Mesenchymal stem cell (in vitro differentiated cells and primary cell): ENCODE results near the gene LDB1.

Source experiments
- DNase-seq: peaks from one replicate; pipeline ENCODE4 v3.0.0-alpha.2; 2013
- H2AFZ ChIP-seq: one replicate; pipeline ENCODE4 v1.6.1; 2013; ENCODE audit warnings: low read depth, mild to moderate bottlenecking, control low read depth, inconsistent platforms, low read length, moderate library complexity
- H2AK5ac ChIP-seq: 2 replicates; pipeline ENCODE4 v1.6.1; 2013; ENCODE audit warnings: low read length, moderate library complexity, mild to moderate bottlenecking, inconsistent platforms; ENCODE audit not compliant: severe bottlenecking
- H2BK120ac ChIP-seq: one replicate; pipeline ENCODE4 v1.6.1; 2013; ENCODE audit warnings: low read depth, mild to moderate bottlenecking, inconsistent platforms, low read length, moderate library complexity
- H2BK12ac ChIP-seq, 2 experiments: one replicate each; pipeline ENCODE4 v1.6.1; 2013; ENCODE audit warnings: inconsistent platforms in 2 of 2, low read length in 2 of 2, mild to moderate bottlenecking in 2 of 2, moderate library complexity in 2 of 2, control low read depth in 1 of 2
- H2BK15ac ChIP-seq: one replicate; pipeline ENCODE4 v1.6.1; 2013; ENCODE audit warnings: mild to moderate bottlenecking, low read depth, inconsistent platforms; ENCODE audit not compliant: poor library complexity, severe bottlenecking
- H2BK5ac ChIP-seq: 2 replicates; pipeline ENCODE4 v1.6.1; 2013; ENCODE audit warnings: low read depth, mild to moderate bottlenecking, low read length, control low read depth, inconsistent platforms; ENCODE audit not compliant: poor library complexity, severe bottlenecking
- H3K14ac ChIP-seq, 2 experiments: one replicate each; pipeline ENCODE4 v1.6.1; 2013; ENCODE audit warnings: inconsistent platforms in 2 of 2, low read length in 2 of 2, control low read depth in 1 of 2, mild to moderate bottlenecking in 1 of 2, moderate library complexity in 1 of 2
- H3K18ac ChIP-seq, 2 experiments: one replicate each; pipeline ENCODE4 v1.6.1; 2013; ENCODE audit warnings: inconsistent platforms in 2 of 2, low read length in 2 of 2, control low read depth in 1 of 2, low read depth in 1 of 2, mild to moderate bottlenecking in 1 of 2
- H3K23ac ChIP-seq, 2 experiments: one replicate each; pipeline ENCODE4 v1.6.1; 2013; ENCODE audit warnings: inconsistent platforms in 2 of 2, low read length in 2 of 2, mild to moderate bottlenecking in 2 of 2, moderate library complexity in 2 of 2, control low read depth in 1 of 2
- H3K27ac ChIP-seq: 2 replicates; pipeline ENCODE4 v1.5.1; 2013; ENCODE audit warnings: mild to moderate bottlenecking, moderate library complexity, low read length, control low read depth, inconsistent platforms; ENCODE audit not compliant: poor library complexity, severe bottlenecking
- H3K27me3 ChIP-seq, 2 experiments: 2 replicates each; pipeline versions ENCODE4 v1.6.1 to v1.7.0; 2013; ENCODE audit warnings: low read length in 2 of 2, mild to moderate bottlenecking in 2 of 2, moderate library complexity in 2 of 2, control low read depth in 1 of 2, inconsistent platforms in 1 of 2; ENCODE audit not compliant: control insufficient read depth in 1 of 2, insufficient read depth in 1 of 2
- H3K36me3 ChIP-seq, 2 experiments: 2 replicates each; pipeline versions ENCODE4 v1.6.1 to v1.7.0; 2013; ENCODE audit warnings: low read length in 2 of 2, control low read depth in 1 of 2, inconsistent platforms in 1 of 2, low read depth in 1 of 2, mild to moderate bottlenecking in 1 of 2; ENCODE audit not compliant: insufficient read depth in 2 of 2, control insufficient read depth in 1 of 2
- H3K4ac ChIP-seq, 2 experiments: one replicate each; pipeline ENCODE4 v1.6.1; 2013; ENCODE audit warnings: inconsistent platforms in 2 of 2, low read length in 2 of 2, mild to moderate bottlenecking in 2 of 2, moderate library complexity in 2 of 2, control low read depth in 1 of 2, low read depth in 1 of 2
- H3K4me1 ChIP-seq: 2 replicates; pipeline ENCODE4 v1.6.1; 2013; ENCODE audit warnings: low read depth, low read length, control low read depth; ENCODE audit not compliant: control insufficient read depth, insufficient read depth
- H3K4me2 ChIP-seq: 2 replicates; pipeline ENCODE4 v1.6.1; 2013; ENCODE audit warnings: low read length, mild to moderate bottlenecking, inconsistent platforms; ENCODE audit not compliant: poor library complexity, severe bottlenecking
- H3K4me3 ChIP-seq, 2 experiments: 2 replicates each; pipeline versions ENCODE4 v1.5.1 to v1.7.0; 2013; ENCODE audit warnings: low read length in 2 of 2, mild to moderate bottlenecking in 2 of 2, control low read depth in 1 of 2, low read depth in 1 of 2; ENCODE audit not compliant: insufficient read depth in 1 of 2
- H3K79me1 ChIP-seq: replicated peaks from 2 replicates; pipeline ENCODE4 v1.6.1; 2013; ENCODE audit warnings: mild to moderate bottlenecking, control low read depth, low read length, inconsistent platforms; ENCODE audit not compliant: poor library complexity, severe bottlenecking
- H3K9ac ChIP-seq: 2 replicates; pipeline ENCODE4 v1.7.0; 2013; ENCODE audit warnings: mild to moderate bottlenecking, low read length, moderate library complexity
- H3K9me3 ChIP-seq: 2 replicates; pipeline ENCODE4 v1.7.0; 2013; ENCODE audit warnings: mild to moderate bottlenecking, low read length; ENCODE audit not compliant: control insufficient read depth
- H4K8ac ChIP-seq: one replicate; pipeline ENCODE4 v1.6.1; 2013; ENCODE audit warnings: inconsistent platforms, mild to moderate bottlenecking, low read length, moderate library complexity
- H4K91ac ChIP-seq: one replicate; pipeline ENCODE4 v1.6.1; 2013; ENCODE audit warnings: mild to moderate bottlenecking, low read length, inconsistent platforms
- WGBS: methylation state at CpG from one replicate; pipeline ENCODE4 v1.1.7; 2013; ENCODE audit warnings: mixed read lengths; 5-methylcytosine and 5-hydroxymethylcytosine counted together

LDB1 gene

DNA sequence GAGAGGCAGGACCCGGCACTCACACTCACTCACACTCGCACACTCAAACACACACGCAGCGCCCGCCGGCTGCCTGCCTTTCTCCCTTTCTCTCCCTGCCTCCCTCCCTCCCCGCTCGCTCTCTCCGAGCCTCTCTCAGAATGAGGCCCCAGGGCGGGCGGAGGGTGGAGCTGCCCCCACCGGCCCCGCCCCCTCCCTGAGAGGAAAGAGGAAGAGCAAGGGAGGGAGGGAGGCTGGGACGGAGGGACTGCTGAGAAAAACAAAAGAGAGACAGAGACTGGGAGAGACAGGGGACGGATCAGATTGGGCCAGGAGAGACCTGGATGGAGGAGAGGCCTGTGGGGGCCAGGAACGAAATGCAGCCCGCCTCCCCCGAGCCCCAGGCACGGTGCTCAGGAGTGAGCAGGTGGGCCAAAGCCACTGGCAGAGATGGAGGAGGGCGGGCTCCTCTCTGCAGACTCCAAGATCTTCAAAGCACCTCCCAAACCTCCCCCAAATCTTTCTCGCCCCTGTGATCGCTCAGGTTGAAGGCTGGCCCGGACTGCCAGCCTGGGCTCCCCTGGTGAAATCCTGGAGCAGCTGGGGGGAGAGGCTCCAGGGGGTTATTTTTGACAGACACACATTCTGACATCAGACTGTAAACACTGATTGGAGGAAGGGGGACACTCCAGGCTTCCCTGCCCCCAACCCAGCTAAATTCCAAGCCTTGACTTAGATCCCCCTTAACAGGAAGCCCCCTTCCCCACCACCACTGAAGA lies 5.1 kb downstream of the LDB1 start:
- Histone ChIP-seq H3K27ac (peak overlapping the region; percentile 69), H3K4me1 (peaks cover 37% of the 10 kb centered on the region), H3K4me3 (peak overlapping the region; percentile 80 to 84), H3K9ac (peak overlapping the region; percentile 85), H3K79me1 (peaks cover 11% of the 10 kb centered on the region), H3K27me3 (no peaks in the 10 kb centered on the region), H2BK15ac (peak overlapping the region; percentile 82), H3K23ac (peak overlapping the region in 1 of 2 experiments; percentile 53), H2AFZ (no peak overlapping the region), H2BK5ac (peak overlapping the region; percentile 54), H4K8ac (peak overlapping the region; percentile 53), H2AK5ac (peak overlapping the region; percentile 77), H4K91ac (peak overlapping the region; percentile 63), H3K4me2 (peak overlapping the region; percentile 51), H3K14ac (peak overlapping the region in 1 of 2 experiments; percentile 82), H3K18ac (peak overlapping the region; percentile 85 to 95), H3K36me3 (peaks cover 17 to 20% of the 10 kb centered on the region in 2 experiments), H2BK12ac (peak overlapping the region; percentile 22 to 57), H2BK120ac (peak overlapping the region; percentile 76), H3K9me3 (no peaks in the 10 kb centered on the region), H3K4ac (peak overlapping the region; percentile 53 to 95)
- 0% methylated on average over 6 of the region's 23 CpGs for WGBS
- DNase-seq = peak; percentile 90

DNA sequence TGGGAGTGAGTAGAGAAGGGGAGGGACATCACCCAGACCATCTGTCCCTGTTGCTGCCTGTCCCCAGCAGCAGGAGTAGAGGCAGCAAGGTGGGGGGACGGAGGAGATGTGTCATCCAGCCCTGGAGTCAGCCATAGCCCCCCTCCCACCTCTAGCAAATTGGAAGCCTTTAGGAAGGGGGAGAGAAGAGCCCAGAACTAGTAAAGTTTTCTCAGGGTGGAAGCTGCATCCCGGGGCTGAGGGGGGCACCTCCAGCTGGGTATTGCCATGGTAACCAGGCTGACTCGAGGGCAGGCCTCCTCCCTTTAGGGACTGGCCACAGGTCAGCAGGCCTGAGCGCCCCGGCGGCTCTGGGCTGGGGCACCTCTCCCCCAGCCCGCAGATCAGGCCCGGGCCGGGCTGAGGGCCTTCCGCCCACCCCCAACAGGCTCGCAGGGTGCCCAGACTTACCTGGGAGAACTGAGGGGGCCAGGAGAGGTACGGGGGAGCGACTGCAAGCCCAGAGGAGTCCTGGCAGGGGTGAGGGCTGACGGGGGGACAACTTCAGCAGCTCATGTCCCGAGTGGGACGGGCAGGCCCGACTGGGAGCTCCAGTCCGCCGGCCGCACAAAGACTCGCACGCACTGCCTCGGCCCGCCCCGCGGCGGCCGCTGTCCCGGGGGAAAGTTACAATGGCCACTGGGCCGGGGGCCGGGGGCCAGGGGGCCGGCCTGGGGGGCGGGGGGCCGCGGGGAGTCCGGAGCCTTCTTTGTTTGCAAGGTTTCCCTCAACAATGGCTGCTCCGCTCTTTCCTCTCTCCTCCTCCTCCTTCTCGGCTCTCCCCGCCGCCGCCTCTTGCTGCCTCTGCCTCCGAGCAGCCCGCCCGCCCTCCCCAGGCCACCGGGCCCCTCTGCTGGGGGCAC lies 6.0 kb downstream of the LDB1 start:
- Histone ChIP-seq H2BK5ac (peak overlapping the region; percentile 35), H4K8ac (no peak overlapping the region), H2BK12ac (peak overlapping the region in 1 of 2 experiments; percentile 7), H3K4me1 (peaks cover 37% of the 10 kb centered on the region), H3K4me2 (peak overlapping the region; percentile 82), H3K23ac (peak overlapping the region in 1 of 2 experiments; percentile 75), H3K9ac (peak overlapping the region; percentile 92), H2BK15ac (peak overlapping the region; percentile 68), H3K18ac (peak overlapping the region; percentile 76 to 90), H3K27ac (peak overlapping the region; percentile 66), H3K4ac (peak overlapping the region; percentile 61 to 89), H2BK120ac (peak overlapping the region; percentile 71), H3K14ac (peak overlapping the region; percentile 43 to 97), H2AFZ (no peak overlapping the region), H2AK5ac (peak overlapping the region; percentile 17), H3K27me3 (no peaks in the 10 kb centered on the region), H4K91ac (peak overlapping the region; percentile 30), H3K9me3 (no peaks in the 10 kb centered on the region), H3K4me3 (peak overlapping the region; percentile 84 to 94), H3K36me3 (peaks cover 25 to 28% of the 10 kb centered on the region in 2 experiments), H3K79me1 (peaks cover 19% of the 10 kb centered on the region)
- peak; percentile 55 for DNase-seq
- WGBS = 1% methylated on average over 23 of the region's 45 CpGs

DNA sequence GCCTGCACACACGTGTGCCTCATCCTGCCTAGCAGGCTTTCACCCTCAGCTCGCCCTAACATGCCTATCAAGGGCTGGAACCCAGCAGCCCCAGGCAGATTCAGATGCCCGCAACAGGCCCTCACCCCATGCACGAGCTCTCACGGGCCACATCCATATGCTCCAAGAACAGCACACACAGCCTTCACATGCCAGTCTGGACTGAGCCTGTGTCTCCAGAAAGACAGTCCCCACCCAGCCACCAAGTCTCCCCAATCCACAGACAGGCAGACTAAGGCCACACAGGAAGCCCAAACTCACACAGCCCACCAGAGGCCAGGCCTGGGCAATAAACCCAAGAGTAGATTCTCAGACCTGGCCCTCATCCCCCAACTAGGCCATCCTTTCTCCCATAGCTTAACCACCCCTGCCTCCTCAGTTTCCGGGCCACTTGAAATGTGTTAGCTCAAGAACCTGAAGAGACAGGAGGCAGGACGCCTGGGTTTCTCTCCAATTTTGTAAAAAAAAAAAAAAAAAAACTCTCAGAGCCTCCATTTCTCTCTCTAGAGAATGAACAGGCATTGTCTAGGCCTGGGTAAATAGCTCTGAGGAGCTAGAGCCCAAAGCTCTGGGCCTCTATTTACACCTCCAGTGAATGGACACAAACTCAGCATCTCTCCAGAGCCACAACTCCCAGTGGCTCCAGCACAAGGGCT lies 6.8 kb downstream of the LDB1 start:
- H3K23ac ChIP-seq = peak overlapping the region in 1 of 2 experiments; percentile 75
- H3K27me3 ChIP-seq = no peaks in the 10 kb centered on the region
- H3K79me1 ChIP-seq = peaks cover 26% of the 10 kb centered on the region
- H2BK5ac ChIP-seq = no peak overlapping the region
- no peak overlapping the region for H2AFZ ChIP-seq
- peaks cover 33 to 36% of the 10 kb centered on the region in 2 experiments for H3K36me3 ChIP-seq
- peak overlapping the region in 1 of 2 experiments; percentile 90 for H3K18ac ChIP-seq
- H2BK120ac ChIP-seq = no peak overlapping the region
- no peak overlapping the region for H4K8ac ChIP-seq
- no peak overlapping the region for H3K4ac ChIP-seq
- peak overlapping the region; percentile 92 for H3K9ac ChIP-seq
- H2BK12ac ChIP-seq = no peak overlapping the region
- H3K14ac ChIP-seq = peak overlapping the region; percentile 9 to 97
- H2AK5ac ChIP-seq = peak overlapping the region; percentile 17
- WGBS = 52% methylated on average over 6 of the region's 7 CpGs
- peak overlapping the region; percentile 82 for H3K4me2 ChIP-seq
- DNase-seq = no peak
- H2BK15ac ChIP-seq = no peak overlapping the region
- H3K9me3 ChIP-seq = no peaks in the 10 kb centered on the region
- H3K4me3 ChIP-seq = peak overlapping the region; percentile 84 to 94
- H3K4me1 ChIP-seq = peaks cover 33% of the 10 kb centered on the region
- H3K27ac ChIP-seq = peak overlapping the region; percentile 30
- peak overlapping the region; percentile 4 for H4K91ac ChIP-seq
